Endothelial cell of umbilical vein (primary cell): ENCODE data around the gene MRAP. TPM values are rescaled to one million over a fixed set of nuclear protein-coding genes. Genes with fewer than 3 reads are reported as not detected.

Source experiments
- BruUV-seq: library from RNA; stranded (reverse); fragments of 400-500 nt; replicated peaks from 2 replicates; lab custom pipeline; 2021; lab: Mats Ljungman, UMichigan
- CTCF ChIA-PET: fragments of 300-600, 350-600 bp; sonication (Branson Sonifier 250); formaldehyde crosslinking; loops from one replicate; lab custom pipeline; 2021; ENCODE audit warnings: antibody characterized with exemption, inconsistent platforms; lab: Charles Lee
- POLR2A ChIA-PET: fragments of 300-600, 350-600 bp; sonication (Branson Sonifier 250); formaldehyde crosslinking; loops from one replicate; lab custom pipeline; 2021; ENCODE audit warnings: antibody characterized with exemption, inconsistent platforms; lab: Charles Lee
- DNase-seq: peaks from one replicate; pipeline ENCODE4 v3.0.0-alpha.2; 2011; ENCODE audit warnings: low read depth, low spot score
- FAIRE-seq: peaks from 2 replicates; lab custom pipeline; 2011; peaks lifted over from hg19 to GRCh38; lab: Jason Lieb, UNC
- H2AFZ ChIP-seq: 2 replicates; pipeline ENCODE4 v1.6.0; 2012; ENCODE audit warnings: low read depth, low read length, control low read depth, inconsistent platforms
- H3K27ac ChIP-seq: 2 replicates; pipeline ENCODE4 v1.5.1; 2011; ENCODE audit warnings: low read depth, mild to moderate bottlenecking, control low read depth, low read length, moderate library complexity; ENCODE audit not compliant: insufficient read depth
- H3K27me3 ChIP-seq, 2 experiments: 2 replicates each; pipeline versions ENCODE4 v1.6.0 to v1.6.1; 2011; ENCODE audit warnings: low read length in 2 of 2, mixed read lengths in 1 of 2; ENCODE audit not compliant: control insufficient read depth in 2 of 2, insufficient read depth in 2 of 2
- H3K36me3 ChIP-seq, 2 experiments: 2 replicates in 1 of 2; 3 replicates in 1 of 2; pipeline ENCODE4 v1.5.1; 2011; ENCODE audit warnings: low read length in 2 of 2, mild to moderate bottlenecking in 1 of 2, moderate library complexity in 1 of 2; ENCODE audit not compliant: control insufficient read depth in 2 of 2, insufficient read depth in 2 of 2; ENCODE audit errors: extremely low read depth in 1 of 2
- H3K4me1 ChIP-seq: 3 replicates; pipeline ENCODE4 v1.5.1; 2011; ENCODE audit warnings: mild to moderate bottlenecking, low read length; ENCODE audit not compliant: control insufficient read depth, insufficient read depth; ENCODE audit errors: extremely low read depth
- H3K4me2 ChIP-seq: 2 replicates; pipeline ENCODE4 v1.6.1; 2011; ENCODE audit warnings: low read length, control low read depth, mixed read lengths; ENCODE audit not compliant: insufficient read depth
- H3K4me3 ChIP-seq, 3 experiments: fragments of 200-600 bp in 1 of 3; sonication (generic), shearing (Covaris generic) in 1 of 3; replicated peaks in 1 of 3; 2 replicates each; pipeline ENCODE4 v1.5.1; 2011 to 2016; ENCODE audit warnings: control low read depth in 3 of 3, low read length in 3 of 3, mild to moderate bottlenecking in 2 of 3, inconsistent platforms in 1 of 3, low read depth in 1 of 3, moderate library complexity in 1 of 3; ENCODE audit not compliant: insufficient read depth in 1 of 3
- H3K79me2 ChIP-seq: 2 replicates; pipeline ENCODE4 v1.6.0; 2012; ENCODE audit warnings: low read length, inconsistent platforms; ENCODE audit not compliant: control insufficient read depth, insufficient read depth
- H3K9ac ChIP-seq: replicated peaks from 2 replicates; pipeline ENCODE3; 2011; ENCODE audit warnings: low read length, control low read depth; ENCODE audit not compliant: insufficient read depth; ENCODE audit errors: extremely low read depth
- H3K9me1 ChIP-seq: replicated peaks from 3 replicates; pipeline ENCODE4 v1.6.0; 2011; ENCODE audit warnings: mild to moderate bottlenecking, low read length; ENCODE audit not compliant: control insufficient read depth, insufficient read depth; ENCODE audit errors: extremely low read depth
- H3K9me3 ChIP-seq: replicated peaks from 2 replicates; pipeline ENCODE4 v1.5.1; 2012; ENCODE audit warnings: low read length, inconsistent platforms; ENCODE audit not compliant: control insufficient read depth, insufficient read depth
- H4K20me1 ChIP-seq: replicated peaks from 2 replicates; pipeline ENCODE3; 2011; ENCODE audit warnings: mild to moderate bottlenecking, low read length; ENCODE audit not compliant: control insufficient read depth, insufficient read depth; ENCODE audit errors: extremely low read depth
- EZH2 ChIP-seq: IDR thresholded peaks from 2 replicates; pipeline ENCODE4 v1.6.1; 2012; ENCODE audit warnings: borderline replicate concordance, low read depth, mild to moderate bottlenecking, moderate library complexity, low read length, inconsistent platforms; ENCODE audit not compliant: severe bottlenecking
- FOS ChIP-seq: IDR thresholded peaks from 2 replicates; pipeline ENCODE4 v1.6.1; 2011; ENCODE audit warnings: mild to moderate bottlenecking, low read length, moderate library complexity, borderline replicate concordance; ENCODE audit not compliant: insufficient read depth
- GATA2 ChIP-seq: IDR thresholded peaks from 2 replicates; pipeline ENCODE4 v1.7.0; 2011; ENCODE audit warnings: low read depth, mild to moderate bottlenecking, moderate library complexity, mixed read lengths, low read length; ENCODE audit not compliant: insufficient read length, insufficient read depth
- JUN ChIP-seq: IDR thresholded peaks from 2 replicates; pipeline ENCODE4 v1.6.1; 2011; ENCODE audit warnings: borderline replicate concordance, low read depth; ENCODE audit not compliant: insufficient read length, insufficient read depth
- MAX ChIP-seq: IDR thresholded peaks from 2 replicates; pipeline ENCODE4 v1.6.1; 2011; ENCODE audit not compliant: insufficient read depth, insufficient read length
- MYC ChIP-seq: IDR thresholded peaks from one replicate; pipeline ENCODE4 v1.6.1; 2011; ENCODE audit warnings: mild to moderate bottlenecking, low read depth, low read length
- POLR2A ChIP-seq: IDR thresholded peaks from 2 replicates; pipeline ENCODE4 v1.6.1; 2012; ENCODE audit warnings: low read depth, mild to moderate bottlenecking, control low read depth, low read length
- POLR2AphosphoS5 ChIP-seq: IDR thresholded peaks from 2 replicates; pipeline ENCODE4 v1.6.1; 2012; ENCODE audit warnings: low read depth, mild to moderate bottlenecking, control low read depth, low read length, moderate library complexity; ENCODE audit not compliant: insufficient read depth
- dilution Hi-C: fragments of 300-500 bp; cut with MboI; formaldehyde crosslinking; loops from one replicate; pipeline ENCODE4 v1.15.0; 2019; ENCODE audit warnings: low sequenced_read_pairs; ENCODE audit not compliant: extremely low pct_ligation_motif_present
- intact Hi-C: fragments of 100-400 bp; cut with micrococcal nuclease; formaldehyde crosslinking; loops from one replicate; pipeline ENCODE4 v1.10.0; 2022
- polyA plus RNA-seq, 4 experiments: library from polyadenylated mRNA; depleted of rRNA in 3 of 4; stranded (reverse) in 3 of 4; unstranded in 1 of 4; fragments of >200 nt; gene quantifications; 2 replicates each; pipeline versions ENCODE4 v1.2.1 to v1.2.3, GENCODE V29; 2011 to 2012; ENCODE audit warnings: missing spikeins in 1 of 4
- total RNA-seq: library from RNA; stranded (reverse); gene quantifications from 2 replicates; pipeline ENCODE4 v1.2.3, GENCODE V29; 2021
- TF ChIP-seq, protein P1 (sequence below), 2 donors: IDR thresholded peaks; 1 replicate in 1 of 2; 2 replicates in 1 of 2; pipeline ENCODE4 v1.5.1; 2011; ENCODE audit warnings: low read length in 2 of 2, mild to moderate bottlenecking in 2 of 2, moderate library complexity in 2 of 2, control low read depth in 1 of 2, inconsistent platforms in 1 of 2, low read depth in 1 of 2; ENCODE audit not compliant: insufficient read depth in 1 of 2; ENCODE audit errors: extremely low read depth in 1 of 2

The MRAP gene
- total and polyA plus RNA-seq, 2 donors (not counting 3 experiments of a cell fraction or from before 2014, with no cell fraction given) = not detected

GRCh38 chr21:32359719-32360260 is 61.1 kb downstream of the MRAP start:
- dilution Hi-C loops = no loop called here
- H3K4me1 ChIP-seq = no peaks in the 10 kb centered on the region
- no peaks in the 10 kb centered on the region for H3K9me3 ChIP-seq
- no peak for DNase-seq
- H3K4me3 ChIP-seq = no peak overlapping the region
- POLR2A ChIA-PET = no interaction called here
- CTCF ChIA-PET = interaction anchor here (1.2 to 2.0 kb wide), 4 partner anchors 43 to 241 kb away, joined by 4 to 7 read pairs (median 6); no protein-coding TSS in a partner anchor
- peak overlapping the region; percentile 50 for H3K27ac ChIP-seq
- intact Hi-C loops = no loop called here
- FAIRE-seq = peak; percentile 66
- H4K20me1 ChIP-seq = no peaks in the 10 kb centered on the region
- TF ChIP-seq FOS (no peak), JUN (no peak), POLR2AphosphoS5 (no peak), POLR2A (no peak), EZH2 (no peak), MAX (no peak), GATA2 (no peak), MYC (no peak)
- TF ChIP-seq, protein P1, sequence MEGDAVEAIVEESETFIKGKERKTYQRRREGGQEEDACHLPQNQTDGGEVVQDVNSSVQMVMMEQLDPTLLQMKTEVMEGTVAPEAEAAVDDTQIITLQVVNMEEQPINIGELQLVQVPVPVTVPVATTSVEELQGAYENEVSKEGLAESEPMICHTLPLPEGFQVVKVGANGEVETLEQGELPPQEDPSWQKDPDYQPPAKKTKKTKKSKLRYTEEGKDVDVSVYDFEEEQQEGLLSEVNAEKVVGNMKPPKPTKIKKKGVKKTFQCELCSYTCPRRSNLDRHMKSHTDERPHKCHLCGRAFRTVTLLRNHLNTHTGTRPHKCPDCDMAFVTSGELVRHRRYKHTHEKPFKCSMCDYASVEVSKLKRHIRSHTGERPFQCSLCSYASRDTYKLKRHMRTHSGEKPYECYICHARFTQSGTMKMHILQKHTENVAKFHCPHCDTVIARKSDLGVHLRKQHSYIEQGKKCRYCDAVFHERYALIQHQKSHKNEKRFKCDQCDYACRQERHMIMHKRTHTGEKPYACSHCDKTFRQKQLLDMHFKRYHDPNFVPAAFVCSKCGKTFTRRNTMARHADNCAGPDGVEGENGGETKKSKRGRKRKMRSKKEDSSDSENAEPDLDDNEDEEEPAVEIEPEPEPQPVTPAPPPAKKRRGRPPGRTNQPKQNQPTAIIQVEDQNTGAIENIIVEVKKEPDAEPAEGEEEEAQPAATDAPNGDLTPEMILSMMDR (IDR thresholded peaks at IDR 0.05; ENCODE audit: extremely low read depth in 1 of 2, insufficient read depth in 1 of 2, low read depth in 1 of 2, low read length in 2 of 2) = no peak
- H3K36me3 ChIP-seq = peaks cover 8 to 38% of the 10 kb centered on the region in 2 experiments
- no peak overlapping the region for H3K4me2 ChIP-seq
- no peaks in the 10 kb centered on the region for H3K79me2 ChIP-seq
- no peaks in the 10 kb centered on the region for H3K27me3 ChIP-seq
- no peak overlapping the region for H2AFZ ChIP-seq
- H3K9ac ChIP-seq = no peak overlapping the region
- BruUV-seq = no TSS peak
- H3K9me1 ChIP-seq = no peaks in the 10 kb centered on the region
